HG03457 (cell line): Measurements from ENCODE around the gene MACF1.
"Not testable (repeated sequence)": the region's sequence is repeated elsewhere in the genome, so short reads cannot be mapped to it uniquely, and the experiment has no call there.

Experiments used
- ATAC-seq: cut with Tn5 transposase; IDR thresholded peaks from one replicate; pipeline ENCODE4 v1.9.1; 2021; ENCODE audit warnings: moderate number of reproducible peaks; ENCODE audit not compliant: unreplicated experiment

MACF1 gene

DNA sequence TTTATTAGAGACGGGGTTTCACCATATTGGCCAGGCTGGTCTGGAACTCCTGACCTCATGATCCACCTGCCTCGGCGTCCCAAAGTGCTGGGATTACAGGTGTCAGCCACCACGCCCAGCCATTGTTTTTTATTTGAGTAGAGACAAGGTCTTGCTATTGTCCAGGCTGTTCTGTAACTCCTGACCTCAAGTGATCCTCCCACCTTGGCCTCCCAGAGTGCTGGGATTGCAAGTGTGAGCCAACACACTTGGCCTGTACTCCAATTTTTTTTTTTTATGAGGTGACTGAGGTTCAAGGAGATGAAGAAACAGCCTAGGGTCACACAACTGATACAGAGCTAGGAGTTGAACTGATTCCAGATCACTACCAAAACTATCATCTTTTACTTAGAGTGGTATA is 245.5 kb downstream of the MACF1 start:
- ATAC-seq = not testable (repeated sequence)

DNA sequence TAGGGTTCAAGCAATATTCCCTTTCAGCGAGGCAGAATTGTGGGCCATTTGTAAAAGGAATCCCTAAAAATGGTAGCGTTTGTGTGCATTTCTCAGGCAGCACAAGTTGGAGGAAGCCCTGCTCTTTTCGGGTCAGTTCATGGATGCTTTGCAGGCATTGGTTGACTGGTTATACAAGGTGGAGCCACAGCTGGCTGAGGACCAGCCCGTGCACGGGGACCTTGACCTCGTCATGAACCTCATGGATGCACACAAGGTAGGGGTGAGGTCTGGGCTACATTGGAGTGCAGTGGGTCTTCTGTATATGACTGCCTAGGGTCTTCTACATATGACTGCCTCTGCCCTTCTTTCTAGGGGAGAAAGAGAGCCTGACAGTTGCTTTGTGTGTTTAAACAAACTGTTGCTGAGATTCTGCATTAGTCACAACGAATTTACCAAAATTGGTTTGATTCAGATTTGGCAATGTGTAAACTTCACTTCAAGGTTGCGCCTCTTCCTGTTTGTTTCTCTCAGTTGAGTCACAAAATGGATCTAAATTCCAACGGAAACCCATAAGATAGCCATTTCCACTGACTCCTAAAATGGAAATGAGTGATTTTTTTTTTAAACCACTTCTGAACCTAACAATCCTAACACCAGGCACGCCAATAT is 246.6 kb downstream of the MACF1 start:
- no peak for ATAC-seq

DNA sequence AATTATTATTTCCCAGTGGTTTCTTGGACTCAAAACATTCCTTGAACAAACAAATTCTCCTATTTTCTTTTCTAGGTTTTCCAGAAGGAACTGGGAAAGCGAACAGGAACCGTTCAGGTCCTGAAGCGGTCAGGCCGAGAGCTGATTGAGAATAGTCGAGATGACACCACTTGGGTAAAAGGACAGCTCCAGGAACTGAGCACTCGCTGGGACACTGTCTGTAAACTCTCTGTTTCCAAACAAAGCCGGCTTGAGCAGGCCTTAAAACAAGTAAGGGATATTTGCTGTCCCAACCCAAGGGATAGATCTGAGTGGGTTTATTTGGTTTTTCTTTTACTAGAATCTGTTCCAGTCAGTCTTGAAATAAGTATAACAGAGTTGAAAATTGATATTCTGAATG is 247.6 kb downstream of the MACF1 start:
- ATAC-seq = no peak

DNA sequence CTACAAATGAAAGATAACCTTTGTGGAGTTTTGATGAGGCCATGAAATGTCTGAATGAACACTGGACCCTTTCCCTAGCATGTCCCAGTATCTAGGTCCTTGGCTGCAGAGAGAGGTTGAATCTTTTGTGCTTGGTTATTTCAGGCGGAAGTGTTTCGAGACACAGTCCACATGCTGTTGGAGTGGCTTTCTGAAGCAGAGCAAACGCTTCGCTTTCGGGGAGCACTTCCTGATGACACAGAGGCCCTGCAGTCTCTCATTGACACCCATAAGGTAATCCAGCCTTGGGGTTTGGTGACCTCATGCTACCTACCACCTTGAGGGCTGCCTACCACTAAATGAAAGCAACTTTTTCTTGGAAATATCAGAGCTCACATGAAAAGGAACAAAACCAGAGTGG is 248.0 kb downstream of the MACF1 start:
- no peak for ATAC-seq

DNA sequence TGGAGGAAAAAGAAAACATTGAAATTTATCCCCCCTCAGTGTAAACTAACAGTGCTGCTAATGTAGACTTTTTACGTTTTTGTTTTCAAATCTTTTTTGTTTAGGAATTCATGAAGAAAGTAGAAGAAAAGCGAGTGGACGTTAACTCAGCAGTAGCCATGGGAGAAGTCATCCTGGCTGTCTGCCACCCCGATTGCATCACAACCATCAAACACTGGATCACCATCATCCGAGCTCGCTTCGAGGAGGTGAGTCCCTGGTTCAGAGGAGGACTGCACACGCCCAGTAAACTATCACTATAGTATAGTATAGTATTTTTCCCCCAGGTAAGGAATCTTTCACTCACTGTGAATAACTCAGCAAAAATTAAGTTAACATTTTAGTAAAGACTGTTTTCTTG is 249.1 kb downstream of the MACF1 start:
- ATAC-seq = no peak

DNA sequence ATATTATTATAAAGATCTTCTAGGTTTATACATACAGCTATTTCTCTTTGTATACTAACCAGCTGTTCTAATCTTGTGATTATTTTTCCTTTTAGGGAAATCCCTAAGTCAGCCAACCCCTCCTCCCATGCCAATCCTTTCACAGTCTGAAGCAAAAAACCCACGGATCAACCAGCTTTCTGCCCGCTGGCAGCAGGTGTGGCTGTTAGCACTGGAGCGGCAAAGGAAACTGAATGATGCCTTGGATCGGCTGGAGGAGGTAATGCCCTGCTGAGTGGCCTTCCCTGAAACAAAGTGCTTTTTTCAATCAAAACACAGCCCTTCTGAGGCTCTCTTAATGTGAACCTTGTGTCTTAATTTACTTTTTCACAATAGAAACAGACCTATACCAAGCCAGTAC is 254.5 kb downstream of the MACF1 start:
- no peak for ATAC-seq

DNA sequence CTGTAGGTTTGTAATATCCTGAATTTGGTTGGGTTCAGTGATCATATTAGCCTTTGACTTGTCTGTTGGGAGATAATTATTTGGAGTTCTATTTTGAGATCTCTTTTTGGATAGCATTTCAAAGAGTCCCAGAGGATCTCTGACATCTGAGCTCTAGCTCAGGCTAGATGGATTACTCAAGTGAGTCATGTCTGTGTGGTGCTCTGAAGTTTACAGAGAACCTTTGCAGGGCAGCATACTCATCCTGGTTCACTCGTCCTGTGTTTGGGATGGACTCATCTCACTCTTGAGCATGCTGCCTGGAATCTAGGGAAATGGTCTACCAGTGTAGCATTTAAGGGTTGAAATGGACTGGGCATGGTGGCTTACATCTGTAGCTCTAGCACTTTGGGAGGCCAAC is 257.6 kb downstream of the MACF1 start:
- no peak for ATAC-seq

DNA sequence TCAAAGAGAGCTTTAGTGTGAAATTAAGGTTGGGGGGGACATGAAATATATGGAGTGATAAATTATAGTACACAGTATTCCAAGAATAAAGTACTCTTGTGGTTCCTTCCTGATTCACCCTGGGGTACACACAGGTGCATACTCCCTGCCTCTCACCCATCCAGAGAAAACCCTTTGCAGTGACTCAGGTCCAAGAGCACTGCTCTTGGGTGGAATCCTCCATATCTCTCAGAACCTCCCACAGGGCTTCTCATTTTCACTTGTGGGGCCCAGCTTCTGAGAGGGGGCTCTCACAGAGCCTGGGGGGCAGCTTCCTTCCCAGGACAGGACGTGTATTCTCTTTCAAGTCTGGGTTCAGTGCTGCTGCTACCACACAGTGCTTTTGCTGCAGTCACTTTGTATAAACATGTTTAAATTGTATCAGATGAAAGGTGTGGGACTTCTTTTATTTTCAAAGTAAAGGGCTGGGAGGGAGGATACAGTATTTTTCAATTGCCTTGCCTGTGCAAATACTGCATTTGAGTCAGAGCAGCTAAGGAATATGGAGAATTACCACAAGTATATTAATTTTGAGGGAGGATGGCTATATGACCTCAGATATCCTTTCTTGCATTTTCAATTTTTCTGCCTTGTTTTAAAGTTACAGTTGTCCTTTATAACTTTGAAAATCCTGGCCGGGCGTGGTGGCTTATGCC is 262.1 kb downstream of the MACF1 start:
- no peak for ATAC-seq

DNA sequence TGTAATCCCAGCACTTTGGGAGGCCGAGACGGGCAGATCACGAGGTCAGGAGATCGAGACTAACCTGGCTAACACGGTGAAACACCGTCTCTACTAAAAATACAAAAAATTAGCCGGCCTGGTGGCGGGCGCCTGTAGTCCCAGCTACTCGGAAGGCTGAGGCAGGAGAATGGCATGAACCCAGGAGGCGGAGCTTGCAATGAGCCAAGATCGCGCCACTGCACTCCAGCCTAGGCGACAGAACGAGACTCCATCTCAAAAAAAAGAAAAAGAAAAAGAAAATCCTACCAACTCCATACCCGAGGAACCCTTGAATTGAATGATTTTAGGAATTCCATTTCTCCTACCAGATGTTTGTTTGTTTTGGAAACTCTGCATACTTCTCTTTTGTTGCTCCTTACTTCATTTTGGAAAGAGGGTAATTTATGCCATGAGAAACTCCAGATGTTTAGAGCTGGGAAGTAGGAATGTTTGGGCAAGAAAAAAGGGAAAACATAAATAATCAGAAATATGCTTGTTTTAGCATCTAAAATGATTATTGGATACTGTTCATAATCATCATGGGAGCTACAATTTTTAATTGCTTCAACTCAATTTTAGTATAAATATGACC is 262.7 kb downstream of the MACF1 start:
- ATAC-seq = not testable (repeated sequence)

DNA sequence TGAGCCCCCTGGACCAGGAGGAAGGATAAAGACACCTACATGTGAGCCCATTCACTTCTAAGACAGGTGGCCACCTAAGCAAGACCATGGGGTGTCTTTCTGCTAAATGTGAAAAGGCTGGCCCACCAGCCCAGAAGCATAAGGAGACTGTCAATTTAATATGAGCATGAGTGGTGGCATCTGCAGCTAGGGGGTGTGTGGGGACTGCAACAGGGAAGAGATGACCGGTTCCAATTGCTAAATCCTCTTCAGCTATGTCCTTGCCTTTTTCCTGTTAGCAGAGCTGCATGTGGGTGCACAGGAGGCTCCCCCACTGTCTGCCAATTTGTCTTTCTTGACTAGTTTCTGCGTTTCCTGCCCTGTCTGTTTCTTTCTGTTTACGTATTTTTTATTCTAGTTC is 264.7 kb downstream of the MACF1 start:
- no peak for ATAC-seq

DNA sequence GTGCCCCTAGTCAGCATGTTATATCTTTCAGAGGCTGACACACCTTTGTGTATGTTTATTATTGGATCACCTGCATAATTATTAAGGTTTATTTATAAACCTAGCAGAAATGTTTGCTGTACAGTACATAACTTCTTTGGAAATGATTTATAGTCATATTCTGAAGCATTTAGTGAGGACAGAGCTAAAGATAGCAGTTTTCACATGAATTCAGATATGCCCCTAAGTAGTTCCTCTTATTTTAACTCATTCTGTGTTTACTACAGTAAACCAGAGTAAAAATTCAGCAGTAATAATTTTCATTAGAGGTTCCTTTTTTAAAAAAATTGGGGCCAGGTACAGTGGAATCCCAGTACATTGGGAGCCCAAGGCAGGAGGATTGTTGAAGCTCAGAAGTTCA is 265.5 kb downstream of the MACF1 start:
- no peak for ATAC-seq

DNA sequence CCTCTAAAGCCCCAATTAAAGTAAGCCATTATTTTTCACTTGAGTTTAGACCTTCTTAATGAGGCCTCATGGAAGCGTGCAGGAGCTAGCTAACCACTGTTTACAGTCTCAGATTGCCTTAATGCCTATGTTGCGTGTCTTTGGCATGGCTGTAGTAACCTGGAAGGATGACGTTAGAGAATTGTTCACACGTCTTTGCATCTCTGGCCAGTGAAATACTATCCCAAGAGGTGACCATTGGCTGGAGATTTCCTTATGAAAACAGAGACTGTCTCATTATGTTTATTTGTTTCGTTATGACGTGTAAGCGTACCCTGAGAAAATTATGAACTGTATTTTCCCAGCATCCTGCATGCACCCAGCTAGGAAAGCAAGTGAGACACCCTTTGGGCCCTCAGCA is 268.3 kb downstream of the MACF1 start:
- no peak for ATAC-seq

DNA sequence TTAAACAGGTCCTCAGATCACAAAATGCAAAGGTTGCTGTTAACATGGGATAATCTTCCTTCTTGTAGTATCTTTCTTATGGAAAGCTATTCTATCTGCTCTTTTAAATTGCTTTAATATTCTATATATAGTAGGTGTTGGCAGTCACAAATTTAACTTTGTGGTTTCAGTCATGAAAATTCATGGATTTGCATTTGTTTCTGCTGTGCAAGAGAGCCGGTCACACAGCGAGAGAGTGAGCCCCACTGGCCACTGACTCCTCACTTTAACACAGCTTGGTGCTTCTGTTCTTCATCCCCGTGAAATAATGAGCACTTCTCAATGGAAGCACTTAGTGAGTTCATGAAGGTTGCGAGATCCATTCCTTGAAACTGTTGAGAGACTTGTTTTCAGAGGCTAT is 268.8 kb downstream of the MACF1 start:
- no peak for ATAC-seq

DNA sequence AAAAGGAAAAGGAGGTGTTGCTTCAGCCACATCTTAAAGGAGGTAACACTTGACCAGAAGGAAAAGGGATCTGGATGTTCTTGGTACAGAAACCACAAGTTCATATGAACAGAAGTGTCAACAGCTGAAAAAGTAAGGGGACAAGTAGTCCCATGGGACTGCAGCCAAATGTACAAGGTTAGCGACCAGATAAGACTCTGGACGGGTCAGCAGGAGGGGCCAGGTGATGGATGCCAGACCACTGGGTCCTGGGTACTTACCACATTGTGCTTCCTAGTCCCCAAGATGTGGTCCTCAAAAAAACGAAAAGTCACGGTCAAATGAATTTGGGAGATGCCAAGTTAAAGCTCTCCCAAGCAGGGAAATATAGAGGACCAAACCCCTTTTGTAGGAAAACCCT is 270.3 kb downstream of the MACF1 start:
- no peak for ATAC-seq

DNA sequence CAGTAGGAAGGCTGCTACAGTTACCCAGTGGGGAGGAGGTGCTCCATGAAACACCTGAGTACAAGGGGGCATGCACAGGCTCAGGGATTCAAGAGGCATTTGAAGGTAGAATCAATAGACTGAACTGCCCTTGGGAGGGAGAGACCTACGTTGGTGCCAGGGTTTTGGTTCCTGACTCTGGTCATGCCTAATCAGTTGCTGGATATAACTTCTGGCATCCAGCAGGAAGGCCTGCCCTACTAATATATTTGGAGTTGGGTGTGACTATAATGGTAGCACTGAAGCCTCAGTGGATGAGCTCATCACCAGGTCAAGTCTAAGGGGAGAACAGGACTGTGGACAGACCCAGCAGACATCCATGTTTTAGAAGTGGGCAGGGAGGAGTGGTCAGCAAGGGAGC is 271.1 kb downstream of the MACF1 start:
- ATAC-seq = not testable (repeated sequence)

DNA sequence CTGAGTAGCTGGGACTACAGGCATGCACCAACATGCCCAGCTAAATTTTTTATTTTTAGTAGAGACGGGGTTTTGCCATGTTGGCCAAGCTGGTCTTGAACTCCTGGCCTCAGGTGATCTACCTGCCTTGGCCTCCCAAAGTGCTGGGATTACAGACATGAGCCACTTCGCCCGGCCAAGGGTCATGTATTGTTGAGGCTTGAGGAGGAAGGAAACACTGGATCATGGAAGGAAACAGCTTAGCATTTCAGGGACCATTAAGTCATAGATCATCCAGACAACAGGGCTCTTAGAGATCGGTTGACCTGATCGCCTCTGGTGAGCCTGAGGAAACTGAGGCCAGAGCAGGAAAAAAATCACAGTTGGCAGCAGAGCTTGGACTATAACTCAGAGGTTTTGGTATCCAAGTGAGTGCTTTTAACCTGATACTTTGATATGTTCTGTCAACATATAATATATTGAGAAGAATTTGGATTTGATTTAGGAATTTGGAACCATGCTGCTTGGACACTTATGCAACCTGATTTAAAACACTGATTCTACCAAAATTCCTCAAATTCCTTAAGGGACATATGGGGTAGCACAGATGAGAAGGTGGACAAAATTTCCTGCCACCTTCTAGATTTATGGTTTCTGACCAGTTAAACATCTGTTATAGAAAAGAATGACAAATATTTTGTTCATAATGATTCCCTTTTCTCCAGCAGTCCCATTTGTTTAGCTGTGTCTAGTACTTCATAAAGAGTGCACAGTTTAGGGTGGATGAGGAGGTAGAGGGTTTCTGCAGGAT is 273.8 kb downstream of the MACF1 start:
- ATAC-seq = no peak

DNA sequence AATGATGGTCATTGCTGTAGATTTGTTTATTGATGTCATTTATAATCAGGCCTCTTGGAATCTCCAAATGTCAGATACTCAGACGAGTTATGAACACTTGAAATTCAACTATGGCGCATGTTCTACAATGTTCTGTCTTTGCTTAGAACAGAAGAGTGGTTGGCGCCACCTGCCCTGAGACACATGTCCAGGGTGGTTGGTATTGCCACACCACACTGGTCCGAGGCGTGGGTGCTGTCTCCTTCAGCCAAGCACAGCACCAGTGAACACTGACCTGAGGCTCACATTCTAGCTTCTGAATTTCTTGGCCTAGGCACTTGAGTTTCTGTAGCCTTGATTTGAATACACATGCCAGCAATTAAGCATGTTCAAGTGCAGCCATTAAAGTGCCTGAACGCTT is 276.8 kb downstream of the MACF1 start:
- ATAC-seq = no peak

DNA sequence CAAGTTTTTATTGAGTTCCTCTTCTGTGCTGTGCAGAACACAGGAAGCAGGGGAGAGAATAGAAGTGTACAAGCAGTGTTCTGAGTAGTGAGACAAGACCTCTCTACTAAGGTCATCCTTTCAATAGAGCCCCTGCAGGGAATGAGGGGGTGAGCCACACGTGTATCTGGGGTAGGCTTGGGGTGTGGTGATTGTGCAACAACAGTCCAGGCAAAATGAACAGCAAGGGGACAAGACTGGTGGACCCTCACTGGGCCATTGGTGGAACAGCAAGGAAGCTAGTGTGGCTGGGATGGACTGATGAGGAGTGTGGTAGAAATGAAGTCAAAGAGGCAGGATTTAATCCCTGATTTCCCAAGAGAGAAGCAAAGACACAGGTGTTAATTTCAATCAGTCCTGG is 278.8 kb downstream of the MACF1 start:
- ATAC-seq = no peak

DNA sequence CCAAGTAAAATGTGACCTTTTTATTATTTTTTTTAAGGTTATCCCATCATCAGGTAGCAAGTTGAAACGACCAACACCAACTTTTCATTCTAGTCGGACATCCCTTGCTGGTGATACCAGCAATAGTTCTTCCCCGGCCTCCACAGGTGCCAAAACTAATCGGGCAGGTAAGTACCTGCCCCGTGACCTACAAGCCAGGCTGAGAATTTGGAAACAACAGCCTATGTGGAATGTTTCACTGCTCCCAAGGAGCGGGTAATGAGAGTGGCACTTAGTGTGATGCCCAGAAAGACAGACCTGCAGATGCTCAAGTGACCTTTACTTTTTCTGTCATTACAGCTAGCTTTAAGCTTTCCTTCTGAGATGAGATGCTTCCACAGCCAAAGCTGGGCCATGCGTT is 280.1 kb downstream of the MACF1 start:
- ATAC-seq = no peak

DNA sequence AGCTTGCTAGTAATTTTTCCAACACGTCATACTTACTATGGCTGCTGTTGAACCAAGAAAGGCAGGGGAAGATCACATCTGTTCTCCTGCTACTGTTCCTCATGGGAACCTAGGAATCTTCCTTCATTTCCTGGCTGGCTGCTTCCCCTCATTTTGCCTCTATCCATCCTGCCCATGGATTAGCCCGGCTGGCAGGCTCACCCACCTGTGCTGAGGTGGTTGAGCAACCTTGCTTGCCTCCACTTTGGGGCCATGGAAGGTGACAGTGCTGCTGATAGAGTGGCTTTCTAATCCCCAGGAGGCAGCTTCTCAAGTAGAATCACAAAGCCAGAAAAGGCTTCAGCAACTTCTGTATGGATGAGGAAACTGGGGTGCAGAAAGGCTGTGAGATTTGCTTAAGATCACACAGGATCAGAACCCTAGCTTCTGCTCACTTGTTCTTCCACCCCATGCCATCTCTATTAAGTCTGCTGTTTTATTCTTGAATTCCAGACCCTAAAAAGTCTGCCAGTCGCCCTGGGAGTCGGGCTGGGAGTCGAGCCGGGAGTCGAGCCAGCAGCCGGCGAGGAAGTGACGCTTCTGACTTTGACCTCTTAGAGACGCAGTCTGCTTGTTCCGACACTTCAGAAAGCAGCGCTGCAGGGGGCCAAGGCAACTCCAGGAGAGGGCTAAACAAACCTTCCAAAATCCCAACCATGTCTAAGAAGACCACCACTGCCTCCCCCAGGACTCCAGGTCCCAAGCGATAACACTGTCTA is 280.7 kb downstream of the MACF1 start:
- ATAC-seq = no peak

DNA sequence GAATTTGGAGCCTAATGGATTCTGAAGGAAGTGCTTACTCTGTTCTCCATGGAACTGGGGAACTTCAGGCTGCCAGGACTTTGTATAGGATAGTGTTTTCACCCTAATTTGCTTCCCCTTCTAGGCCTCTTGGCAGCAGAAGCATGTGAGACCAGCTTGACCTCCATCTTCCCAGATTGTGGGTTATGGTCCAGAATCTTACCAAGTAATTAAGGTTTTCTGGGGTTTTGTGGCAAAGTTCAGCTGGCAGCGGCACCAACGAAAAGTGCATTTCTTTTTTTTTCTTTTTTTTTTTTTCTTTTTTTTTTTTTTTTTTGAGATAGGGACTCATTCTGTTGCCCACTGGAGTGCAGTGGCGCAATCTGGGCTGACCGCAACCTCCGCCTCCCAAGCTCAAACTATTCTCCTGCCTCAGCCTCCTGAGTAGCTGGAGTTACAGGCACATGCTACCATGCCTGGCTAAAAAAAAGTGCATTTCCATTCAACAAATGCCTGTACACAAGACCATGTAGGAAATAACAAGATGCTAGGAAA is 283.6 kb downstream of the MACF1 start:
- ATAC-seq = no peak
